Iris pigment epithelial cell (primary cell): ENCODE measurements around the gene RASL10B.

ENCODE experiments used
- DNase-seq: peaks from one replicate; pipeline ENCODE4 v3.0.0-alpha.2; 2011; ENCODE audit warnings: low read depth

The RASL10B gene

DNA sequence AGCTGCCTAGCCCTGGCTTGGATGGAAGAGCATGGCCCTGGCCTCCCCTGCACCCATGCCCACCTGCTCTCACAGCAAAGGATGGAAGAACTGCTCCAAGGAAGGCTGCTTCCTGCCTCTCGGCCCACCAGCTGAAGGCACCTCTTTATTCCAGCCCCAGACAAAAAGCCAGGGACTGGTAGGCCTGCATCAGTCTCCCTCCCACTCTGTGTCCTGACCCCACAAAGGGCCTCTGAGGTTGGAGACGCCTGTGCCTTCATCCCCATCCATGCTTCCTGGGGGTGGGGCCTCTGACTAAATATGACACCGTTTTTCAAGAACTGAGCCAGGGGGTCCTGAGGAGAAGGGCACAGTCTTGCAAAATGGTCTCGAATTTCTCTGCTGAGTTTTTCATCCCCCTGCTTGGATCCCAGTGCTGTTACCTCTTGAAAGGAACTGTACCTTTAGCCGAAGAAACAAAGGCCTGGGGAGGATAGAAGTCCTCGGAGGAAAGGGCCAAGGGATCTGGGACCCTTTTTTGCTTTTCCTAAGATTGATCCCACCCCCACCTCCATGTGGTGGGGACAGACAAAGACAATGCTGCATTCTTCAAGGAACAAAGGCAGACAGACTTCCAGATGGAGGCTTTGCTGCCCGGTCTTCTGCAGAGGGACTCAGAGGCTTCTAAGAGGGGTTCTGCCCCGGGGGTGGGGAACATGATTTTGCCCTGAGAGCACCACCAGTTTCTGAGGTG is 34.5 kb downstream of the RASL10B start:
- no peak for DNase-seq

GRCh38 chr17:35766489-35766877 is 35.0 kb downstream of the RASL10B start:
- no peak for DNase-seq

DNA sequence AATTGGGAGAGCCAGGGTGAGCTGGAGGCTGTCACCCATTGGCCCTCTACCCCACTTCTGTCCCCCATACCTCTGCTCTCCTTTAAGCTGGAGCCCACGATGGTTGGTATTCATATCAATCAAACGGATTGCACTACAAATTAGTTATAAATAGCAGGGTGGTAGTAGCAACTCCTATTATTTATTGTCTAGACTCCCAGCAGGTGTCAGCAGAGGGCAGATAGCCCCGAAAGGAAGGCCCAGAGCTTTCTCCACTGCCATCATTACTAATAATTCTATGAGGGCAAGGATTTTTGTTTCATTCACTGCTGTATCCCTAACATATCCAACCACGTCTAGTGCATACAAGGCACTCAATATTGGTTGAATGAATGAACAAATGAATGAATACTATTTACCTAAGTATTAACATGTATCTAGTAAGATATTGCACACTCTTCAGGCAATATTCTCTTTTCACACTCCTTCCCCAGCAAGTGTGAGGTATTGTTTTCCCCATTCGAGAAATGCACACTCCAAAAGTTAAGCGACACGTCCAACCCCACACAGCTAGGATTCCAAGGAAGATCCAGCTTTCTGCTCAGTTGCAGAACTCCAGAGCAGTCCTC is 35.6 kb downstream of the RASL10B start:
- peak; percentile 50 for DNase-seq

GRCh38 chr17:35768797-35769196 is 37.4 kb downstream of the RASL10B start:
- no peak for DNase-seq

GRCh38 chr17:35769895-35770486 is 38.6 kb downstream of the RASL10B start:
- DNase-seq = no peak

- no peak for DNase-seq
Measured at GRCh38 chr17:35773129-35773528, 41.7 kb downstream of the RASL10B start.

DNA sequence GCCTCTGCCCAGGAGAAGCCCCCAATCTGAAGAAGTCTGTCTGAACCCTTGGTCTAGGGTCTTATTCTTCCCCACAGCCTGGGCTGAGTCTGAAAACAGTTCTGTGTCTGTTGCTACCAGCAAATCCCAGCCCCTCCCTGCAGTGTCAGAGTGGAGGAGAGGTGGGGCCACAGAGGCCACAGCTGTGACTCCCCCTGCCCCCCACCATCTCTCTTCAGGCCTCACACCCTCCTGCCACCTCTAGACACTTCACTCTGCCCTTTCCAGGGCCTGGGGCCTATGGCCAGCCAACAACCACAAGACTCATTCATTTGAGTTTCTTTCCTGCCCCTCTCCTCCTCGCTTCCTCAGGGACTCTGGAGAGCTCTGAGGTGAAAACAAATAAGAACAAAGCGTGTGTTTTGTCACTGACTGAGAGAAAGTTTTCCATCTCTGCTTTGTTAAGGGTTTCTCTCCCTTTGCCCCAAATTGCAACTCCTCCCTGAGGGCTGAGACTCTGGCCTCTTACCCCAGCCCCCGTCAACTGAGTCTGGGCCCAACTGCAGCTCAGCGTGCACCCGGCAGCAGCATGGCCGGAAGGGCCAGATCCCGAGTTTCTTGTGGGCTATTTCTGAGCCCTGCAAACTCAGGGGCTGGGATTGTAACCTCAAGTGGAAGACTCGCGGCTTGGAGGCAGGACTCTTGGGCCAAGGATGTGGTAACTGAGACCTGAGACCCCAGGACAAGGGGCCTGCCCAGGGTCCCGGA is 42.4 kb downstream of the RASL10B start:
- no peak for DNase-seq

DNA sequence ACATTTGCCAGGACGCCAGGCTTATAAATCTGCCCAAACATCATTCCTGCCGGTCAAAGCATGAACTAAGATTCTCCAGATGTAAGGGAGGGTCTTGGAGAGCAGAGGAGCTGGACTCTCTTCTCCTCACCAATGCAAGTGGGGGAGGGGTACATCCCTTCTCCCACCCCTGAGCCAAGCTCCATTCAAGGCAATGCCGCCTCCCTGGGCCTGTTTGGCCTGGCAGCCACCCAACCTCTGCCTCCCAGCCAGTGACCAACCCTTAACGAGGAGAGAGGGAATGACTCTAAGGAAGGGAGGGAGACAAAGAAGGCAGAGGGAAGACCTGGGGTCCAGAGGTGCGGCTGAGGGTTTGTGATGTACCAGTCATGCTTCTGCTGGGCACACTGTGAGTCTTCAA is 43.1 kb downstream of the RASL10B start:
- DNase-seq = no peak

DNA sequence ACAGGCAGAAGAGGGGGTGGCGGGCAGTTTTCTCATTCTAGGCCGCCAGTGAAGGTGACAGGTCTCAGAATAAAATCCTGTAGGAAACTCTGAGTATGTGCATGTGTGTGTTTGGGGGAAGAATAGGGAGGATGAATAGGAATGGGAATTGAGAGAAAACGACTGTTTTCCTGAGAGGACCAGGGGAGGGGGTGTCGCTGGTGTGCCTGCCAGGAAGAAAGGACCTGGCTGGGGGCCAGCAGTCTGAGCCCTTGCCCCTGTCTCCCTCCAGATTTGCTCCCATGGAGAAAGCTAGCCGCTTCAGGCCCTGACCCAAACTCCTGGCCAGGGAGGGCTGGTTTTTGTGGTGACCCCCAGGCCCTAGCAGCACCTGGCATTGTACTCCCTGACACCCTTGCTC is 43.6 kb downstream of the RASL10B start:
- no peak for DNase-seq

- no peak for DNase-seq
Measured at GRCh38 chr17:35775583-35775982, 44.1 kb downstream of the RASL10B start.

DNA sequence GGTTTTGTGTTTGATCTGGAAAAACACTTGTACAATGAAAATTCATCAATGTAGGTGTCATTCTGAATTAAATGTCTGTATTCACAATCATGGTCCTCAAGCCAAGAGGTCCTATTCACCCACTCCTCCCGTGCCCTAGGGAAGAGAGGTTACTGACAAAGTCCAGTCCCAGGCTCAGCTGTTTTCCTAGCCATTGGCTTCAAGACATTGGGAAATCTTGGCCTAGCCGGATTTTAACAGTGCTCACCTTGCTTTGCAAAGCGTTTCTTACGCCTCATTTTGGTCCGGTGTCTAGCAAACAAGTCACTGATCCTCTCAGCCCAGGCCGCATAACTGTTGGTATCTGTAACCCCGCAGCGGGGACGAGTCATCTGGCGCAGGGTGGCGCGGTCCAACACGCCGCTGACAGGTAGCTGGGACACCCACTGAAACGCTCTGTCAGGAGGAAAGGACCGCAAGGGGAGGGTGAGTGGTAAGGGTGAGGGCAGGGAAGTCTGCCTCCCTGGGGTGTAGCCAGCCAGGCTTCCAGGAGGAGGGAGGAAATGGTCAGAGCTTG is 47.3 kb downstream of the RASL10B start:
- DNase-seq = peak; percentile 30

GRCh38 chr17:35780950-35781349 is 49.5 kb downstream of the RASL10B start:
- no peak for DNase-seq

GRCh38 chr17:35784895-35785294 is 53.5 kb downstream of the RASL10B start:
- no peak for DNase-seq

DNA sequence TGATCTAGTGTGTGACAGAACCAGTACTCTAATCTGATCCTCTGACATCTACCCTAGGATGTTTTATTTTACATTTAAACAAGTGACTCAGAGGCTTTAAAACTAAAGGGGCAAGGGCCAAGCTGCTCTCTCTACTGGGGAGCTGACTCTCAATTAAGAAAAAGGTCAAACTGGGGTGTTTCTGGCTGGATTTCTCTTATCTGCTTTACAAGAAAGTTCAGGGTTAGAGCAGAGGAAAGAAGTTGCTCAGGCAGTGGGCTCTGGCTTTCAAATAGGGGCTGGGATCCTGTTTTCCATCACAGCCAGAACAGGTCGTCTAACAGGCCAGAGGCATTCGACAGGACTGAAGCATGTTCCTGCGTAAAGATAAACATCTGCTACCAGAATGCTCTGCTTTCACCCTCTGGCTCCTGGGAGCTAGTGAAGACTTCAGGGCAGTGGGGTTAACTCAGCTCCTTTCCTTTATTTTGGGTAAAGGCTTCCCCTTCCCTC is 55.5 kb downstream of the RASL10B start:
- peak; percentile 63 for DNase-seq

DNA sequence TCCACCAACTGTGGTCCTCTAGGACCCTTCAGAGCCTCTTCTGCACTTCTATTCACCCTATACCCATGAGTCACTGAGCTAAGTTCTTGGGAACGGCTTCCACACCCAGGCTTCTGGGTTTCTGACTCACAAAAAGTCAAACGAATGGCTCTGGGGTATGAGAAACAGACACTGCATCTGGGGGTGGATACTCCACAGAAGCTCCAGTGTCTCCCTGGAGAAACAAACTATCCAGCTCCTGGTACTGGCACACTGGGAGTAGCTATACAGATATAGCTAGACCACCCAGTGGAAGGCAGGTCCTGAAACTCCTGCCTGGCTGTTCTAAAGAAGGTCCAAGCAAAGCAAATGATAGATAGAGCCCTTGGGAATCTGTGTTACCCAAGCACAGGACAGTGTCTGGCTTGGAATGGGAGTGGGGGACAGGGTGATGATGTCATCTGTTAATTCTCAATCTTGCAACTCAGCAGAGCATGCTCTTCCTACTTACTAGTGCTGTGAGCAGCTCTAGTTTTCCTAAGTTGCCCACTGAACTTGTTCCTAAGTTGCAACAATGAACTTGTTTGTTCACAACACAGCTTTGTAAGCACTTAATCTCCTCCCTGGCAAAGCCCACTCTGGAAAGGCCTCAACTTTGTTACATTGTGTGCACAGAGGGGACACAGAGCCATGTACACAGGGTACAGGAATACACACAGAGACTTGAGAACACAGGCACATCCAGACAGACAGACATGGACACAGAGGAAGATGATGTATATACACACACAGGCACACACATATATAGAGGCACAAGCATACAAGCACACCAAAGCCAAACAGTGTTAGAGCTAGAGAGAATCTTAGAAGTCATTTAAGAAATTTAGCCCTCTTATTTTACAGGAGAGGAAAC is 57.3 kb downstream of the RASL10B start:
- peak; percentile 97 for DNase-seq

DNA sequence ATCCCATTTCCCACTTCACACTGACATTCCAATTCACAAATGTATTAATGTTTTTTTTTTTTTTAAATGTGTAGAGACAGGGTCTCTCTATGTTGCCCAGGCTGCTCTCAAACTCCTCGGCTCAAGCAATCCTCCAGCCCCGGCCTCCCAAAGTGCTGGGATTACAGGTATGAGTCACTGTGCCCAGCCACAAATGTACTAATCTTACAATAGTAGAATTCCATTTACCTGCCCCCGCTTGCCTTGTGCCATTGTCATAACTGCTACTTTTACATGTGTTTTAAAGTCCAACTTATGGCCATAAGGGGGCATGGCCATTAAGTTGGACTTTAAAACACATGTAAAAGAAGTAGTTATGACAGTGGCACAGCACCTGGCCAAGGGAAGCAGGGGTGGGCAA is 59.4 kb downstream of the RASL10B start:
- DNase-seq = no peak

GRCh38 chr17:35791681-35792350 is 60.4 kb downstream of the RASL10B start:
- no peak for DNase-seq
